Prostate gland (tissue), 2 donors: ENCODE results near the gene ADK.

ENCODE experiments used
- POLR2A ChIP-seq: fragments of 450-650 bp; IDR thresholded peaks from one replicate; pipeline ENCODE4 v1.6.1; 2016; ENCODE audit warnings: antibody characterized with exemption, mild to moderate bottlenecking
- TF ChIP-seq, protein P1 (sequence below), 4 experiments: fragments of 200-600 bp in 2 of 4; fragments of 450-650 bp in 2 of 4; sonication (generic) in 2 of 4; IDR thresholded peaks; 1 replicate in 3 of 4; 2 replicates in 1 of 4; pipeline ENCODE4 v1.5.1; 2016 to 2019; ENCODE audit warnings: antibody characterized with exemption in 4 of 4, mild to moderate bottlenecking in 2 of 4, moderate library complexity in 2 of 4

DNA sequence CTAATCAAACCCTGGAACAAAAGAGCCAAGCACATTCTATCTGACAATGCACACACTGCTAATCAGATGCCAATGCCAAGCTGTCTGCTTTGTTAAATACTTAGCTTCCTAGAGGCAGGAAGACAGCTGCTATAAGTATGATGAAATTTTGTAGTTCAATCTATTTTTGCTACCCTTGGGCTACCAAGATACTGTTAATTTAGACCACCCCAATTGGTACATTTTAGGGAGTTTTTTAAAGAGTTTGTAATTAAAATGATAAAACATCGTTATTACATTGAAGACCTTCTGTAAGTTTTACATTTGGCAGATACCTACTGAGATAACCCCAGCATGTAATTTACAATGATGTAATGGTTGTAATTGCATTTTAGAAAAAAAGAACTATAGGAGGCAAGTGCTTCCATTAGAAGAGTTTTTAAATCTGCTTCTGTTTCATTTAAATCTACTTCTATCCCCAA lies 268.5 kb downstream of the ADK start:
- no peak for TF ChIP-seq POLR2A
- TF ChIP-seq, protein P1, sequence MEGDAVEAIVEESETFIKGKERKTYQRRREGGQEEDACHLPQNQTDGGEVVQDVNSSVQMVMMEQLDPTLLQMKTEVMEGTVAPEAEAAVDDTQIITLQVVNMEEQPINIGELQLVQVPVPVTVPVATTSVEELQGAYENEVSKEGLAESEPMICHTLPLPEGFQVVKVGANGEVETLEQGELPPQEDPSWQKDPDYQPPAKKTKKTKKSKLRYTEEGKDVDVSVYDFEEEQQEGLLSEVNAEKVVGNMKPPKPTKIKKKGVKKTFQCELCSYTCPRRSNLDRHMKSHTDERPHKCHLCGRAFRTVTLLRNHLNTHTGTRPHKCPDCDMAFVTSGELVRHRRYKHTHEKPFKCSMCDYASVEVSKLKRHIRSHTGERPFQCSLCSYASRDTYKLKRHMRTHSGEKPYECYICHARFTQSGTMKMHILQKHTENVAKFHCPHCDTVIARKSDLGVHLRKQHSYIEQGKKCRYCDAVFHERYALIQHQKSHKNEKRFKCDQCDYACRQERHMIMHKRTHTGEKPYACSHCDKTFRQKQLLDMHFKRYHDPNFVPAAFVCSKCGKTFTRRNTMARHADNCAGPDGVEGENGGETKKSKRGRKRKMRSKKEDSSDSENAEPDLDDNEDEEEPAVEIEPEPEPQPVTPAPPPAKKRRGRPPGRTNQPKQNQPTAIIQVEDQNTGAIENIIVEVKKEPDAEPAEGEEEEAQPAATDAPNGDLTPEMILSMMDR (IDR thresholded peaks at IDR 0.05), result no peak
